ENCODE measurements around the gene KPRP. TPM values are rescaled to one million over a fixed set of nuclear protein-coding genes. Genes with fewer than 3 reads are reported as not detected.

The KPRP gene
- total RNA-seq, 1 donor from 2014 or later: not detected

DNA sequence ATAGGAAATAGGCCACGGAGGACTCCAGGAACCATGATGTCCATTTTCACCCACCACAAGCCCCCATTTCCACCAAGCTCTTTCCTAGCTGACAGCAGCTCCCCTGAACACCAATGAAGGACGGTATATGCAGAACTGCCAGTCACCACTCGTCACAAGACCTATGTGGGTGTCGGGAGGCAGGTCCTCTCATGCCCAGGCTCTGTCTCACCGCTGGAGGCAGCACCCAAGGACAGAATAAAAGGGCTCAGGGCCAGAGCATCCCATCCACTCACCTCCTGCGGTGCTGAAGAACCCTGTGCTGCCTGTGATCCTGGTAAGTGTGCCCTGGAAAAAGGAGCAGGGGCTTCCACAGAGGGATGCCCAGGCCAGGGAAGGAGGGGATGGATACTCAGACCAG is 17.1 kb downstream of the KPRP start, which contains the start of gene LCE1F:
LCE1F (plus strand) TSS at position 266 of the 400 bp plus-strand sequence. CDS start 1,232 bp downstream, outside the sequence.
- no peak for DNase-seq (ENCODE audit: low read depth)
- no peak for TF ChIP-seq CTCF (IDR thresholded peaks at IDR 0.05; ENCODE audit: insufficient read depth, low read length, poor library complexity, severe bottlenecking)
- Histone ChIP-seq H3K4me3 (ENCODE audit: low read depth, low read length) (no peak within 1 kb of the TSS), H3K36me3 (ENCODE audit: control insufficient read depth, insufficient read depth, low read length) (no peaks in the 10 kb centered on the region), H3K27me3 (ENCODE audit: control insufficient read depth, insufficient read depth, low read length) (no peaks in the 10 kb centered on the region)

DNA sequence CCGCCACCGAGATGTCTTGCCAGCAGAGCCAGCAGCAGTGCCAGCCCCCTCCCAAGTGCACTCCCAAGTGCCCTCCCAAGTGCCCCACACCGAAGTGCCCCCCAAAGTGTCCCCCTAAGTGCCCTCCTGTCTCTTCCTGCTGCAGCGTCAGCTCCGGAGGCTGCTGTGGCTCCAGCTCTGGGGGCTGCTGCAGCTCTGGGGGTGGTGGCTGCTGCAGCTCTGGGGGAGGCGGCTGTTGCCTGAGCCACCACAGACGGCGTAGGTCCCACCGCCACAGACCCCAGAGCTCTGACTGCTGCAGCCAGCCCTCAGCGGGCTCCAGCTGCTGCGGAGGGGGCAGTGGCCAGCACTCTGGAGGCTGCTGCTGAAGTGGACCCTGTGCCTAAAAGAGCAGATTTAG is 18.5 kb downstream of the KPRP start:
- no peak for TF ChIP-seq CTCF (IDR thresholded peaks at IDR 0.05; ENCODE audit: insufficient read depth, low read length, poor library complexity, severe bottlenecking)
- Histone ChIP-seq H3K4me3 (ENCODE audit: low read depth, low read length) (no peak overlapping the region), H3K27me3 (ENCODE audit: control insufficient read depth, insufficient read depth, low read length) (no peaks in the 10 kb centered on the region), H3K36me3 (ENCODE audit: control insufficient read depth, insufficient read depth, low read length) (no peaks in the 10 kb centered on the region)
- no peak for DNase-seq (ENCODE audit: low read depth)

DNA sequence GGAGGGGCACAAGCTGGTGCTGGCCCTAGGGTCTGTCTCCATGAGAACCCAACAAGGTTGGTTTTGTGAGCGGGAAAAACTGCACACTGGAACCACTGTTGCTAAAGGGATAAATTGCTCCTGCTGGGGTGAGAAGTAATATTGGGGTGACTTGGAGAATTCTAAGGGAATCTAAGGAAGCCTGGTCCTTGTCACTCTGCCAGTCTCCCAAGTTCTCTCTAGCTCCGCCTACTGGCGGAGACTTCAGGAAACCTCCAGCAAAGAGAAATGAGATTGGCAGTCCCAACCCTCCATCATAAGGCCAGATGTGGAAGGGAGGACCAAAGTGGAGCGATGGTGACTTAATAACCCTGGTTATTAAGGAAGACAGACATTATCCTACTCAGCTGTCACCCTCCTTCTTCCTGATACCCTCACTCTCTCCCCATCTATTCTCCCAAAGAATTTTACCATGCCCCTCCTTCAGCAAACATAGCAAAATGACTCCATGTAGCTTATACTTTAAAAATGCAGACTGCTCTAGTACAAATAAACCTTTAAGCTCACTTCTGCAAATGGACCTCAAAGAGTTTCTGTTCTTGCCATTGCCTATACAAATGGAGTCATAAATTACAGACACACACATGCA is 19.8 kb downstream of the KPRP start:
- H3K27me3 ChIP-seq (ENCODE audit: control insufficient read depth, insufficient read depth, low read length): no peaks in the 10 kb centered on the region
- no peak overlapping the region for H3K4me3 ChIP-seq (ENCODE audit: low read depth, low read length)
- DNase-seq (ENCODE audit: low read depth): no peak
- H3K36me3 ChIP-seq (ENCODE audit: control insufficient read depth, insufficient read depth, low read length): no peaks in the 10 kb centered on the region
- TF ChIP-seq CTCF (IDR thresholded peaks at IDR 0.05; ENCODE audit: insufficient read depth, low read length, poor library complexity, severe bottlenecking): peak; percentile 37

GRCh38 chr1:152783095-152783494 is 25.3 kb downstream of the KPRP start:
- H3K27me3 ChIP-seq (ENCODE audit: control insufficient read depth, insufficient read depth, low read length): no peaks in the 10 kb centered on the region
- no peaks in the 10 kb centered on the region for H3K36me3 ChIP-seq (ENCODE audit: control insufficient read depth, insufficient read depth, low read length)
- DNase-seq (ENCODE audit: low read depth): no peak
- no peak overlapping the region for H3K4me3 ChIP-seq (ENCODE audit: low read depth, low read length)
- no peak for TF ChIP-seq CTCF (IDR thresholded peaks at IDR 0.05; ENCODE audit: insufficient read depth, low read length, poor library complexity, severe bottlenecking)

GRCh38 chr1:152786077-152786476 is 28.3 kb downstream of the KPRP start, which contains the start of gene LCE1E:
Gene LCE1E, plus strand, starts transcription at chr1:152786257. Its CDS starts 1,043 bp downstream, at chr1:152787300.
- Histone ChIP-seq H3K4me3 (ENCODE audit: low read depth, low read length) (no peak within 1 kb of the TSS), H3K27me3 (ENCODE audit: control insufficient read depth, insufficient read depth, low read length) (no peaks in the 10 kb centered on the region), H3K36me3 (ENCODE audit: control insufficient read depth, insufficient read depth, low read length) (no peaks in the 10 kb centered on the region)
- TF ChIP-seq CTCF (IDR thresholded peaks at IDR 0.05; ENCODE audit: insufficient read depth, low read length, poor library complexity, severe bottlenecking): no peak
- DNase-seq (ENCODE audit: low read depth): no peak

DNA sequence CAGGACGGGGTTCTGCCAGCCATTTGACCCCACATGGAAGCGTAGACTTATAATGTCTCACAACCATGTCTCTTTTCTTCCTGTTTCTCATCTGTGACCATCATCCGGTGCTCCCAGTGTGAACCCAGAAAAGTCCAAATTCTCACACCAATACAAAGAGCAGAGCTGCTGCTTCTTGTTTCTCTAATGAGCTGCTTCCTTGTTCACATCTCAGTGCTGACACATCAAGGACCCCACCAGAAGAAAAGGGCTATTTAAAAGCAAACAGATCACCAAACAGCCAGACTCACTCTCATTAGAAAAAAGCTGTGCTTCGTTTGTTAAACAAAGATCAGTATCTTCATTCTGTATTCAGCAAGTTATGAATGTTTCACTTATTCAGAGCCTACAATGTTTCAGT is 37.9 kb downstream of the KPRP start:
- Histone ChIP-seq H3K36me3 (ENCODE audit: control insufficient read depth, insufficient read depth, low read length) (no peaks in the 10 kb centered on the region), H3K27me3 (ENCODE audit: control insufficient read depth, insufficient read depth, low read length) (no peaks in the 10 kb centered on the region), H3K4me3 (ENCODE audit: low read depth, low read length) (no peak overlapping the region)
- TF ChIP-seq CTCF (IDR thresholded peaks at IDR 0.05; ENCODE audit: insufficient read depth, low read length, poor library complexity, severe bottlenecking): no peak
- no peak for DNase-seq (ENCODE audit: low read depth)
